Fibroblast of mammary gland (primary cell): ENCODE measurements around the gene RYR1.

Experiments used
- DNase-seq: peaks from one replicate; pipeline ENCODE4 v3.0.0-alpha.2; 2010; ENCODE audit warnings: low read depth
- H3K4me3 ChIP-seq: 2 replicates; pipeline ENCODE4 v1.5.1; 2011; ENCODE audit warnings: low read depth, mild to moderate bottlenecking, low read length, moderate library complexity; ENCODE audit not compliant: control insufficient read depth
- TF ChIP-seq, protein P1 (sequence below): conservative IDR thresholded peaks from 2 replicates; pipeline ENCODE4 v1.5.1; 2011; ENCODE audit warnings: low read depth, low read length, inconsistent platforms; ENCODE audit not compliant: control insufficient read depth, insufficient read depth

RYR1 gene

DNA sequence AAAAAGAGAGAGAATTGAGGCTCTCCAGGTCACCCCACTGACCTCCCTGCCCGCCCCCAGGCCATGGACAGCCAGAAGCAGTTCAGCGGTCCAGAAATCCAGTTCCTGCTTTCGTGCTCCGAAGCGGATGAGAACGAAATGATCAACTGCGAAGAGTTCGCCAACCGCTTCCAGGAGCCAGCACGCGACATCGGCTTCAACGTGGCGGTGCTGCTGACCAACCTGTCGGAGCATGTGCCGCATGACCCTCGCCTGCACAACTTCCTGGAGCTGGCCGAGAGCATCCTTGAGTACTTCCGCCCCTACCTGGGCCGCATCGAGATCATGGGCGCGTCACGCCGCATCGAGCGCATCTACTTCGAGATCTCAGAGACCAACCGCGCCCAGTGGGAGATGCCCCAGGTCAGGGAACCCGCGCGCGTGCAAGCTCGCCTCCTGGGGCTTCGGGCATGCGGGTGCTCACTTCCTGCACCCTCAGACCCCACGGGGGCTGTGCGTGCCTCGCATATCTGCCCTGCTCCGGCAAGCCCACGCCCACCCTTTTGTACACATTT is 127.6 kb downstream of the RYR1 start:
- TF ChIP-seq, protein P1, sequence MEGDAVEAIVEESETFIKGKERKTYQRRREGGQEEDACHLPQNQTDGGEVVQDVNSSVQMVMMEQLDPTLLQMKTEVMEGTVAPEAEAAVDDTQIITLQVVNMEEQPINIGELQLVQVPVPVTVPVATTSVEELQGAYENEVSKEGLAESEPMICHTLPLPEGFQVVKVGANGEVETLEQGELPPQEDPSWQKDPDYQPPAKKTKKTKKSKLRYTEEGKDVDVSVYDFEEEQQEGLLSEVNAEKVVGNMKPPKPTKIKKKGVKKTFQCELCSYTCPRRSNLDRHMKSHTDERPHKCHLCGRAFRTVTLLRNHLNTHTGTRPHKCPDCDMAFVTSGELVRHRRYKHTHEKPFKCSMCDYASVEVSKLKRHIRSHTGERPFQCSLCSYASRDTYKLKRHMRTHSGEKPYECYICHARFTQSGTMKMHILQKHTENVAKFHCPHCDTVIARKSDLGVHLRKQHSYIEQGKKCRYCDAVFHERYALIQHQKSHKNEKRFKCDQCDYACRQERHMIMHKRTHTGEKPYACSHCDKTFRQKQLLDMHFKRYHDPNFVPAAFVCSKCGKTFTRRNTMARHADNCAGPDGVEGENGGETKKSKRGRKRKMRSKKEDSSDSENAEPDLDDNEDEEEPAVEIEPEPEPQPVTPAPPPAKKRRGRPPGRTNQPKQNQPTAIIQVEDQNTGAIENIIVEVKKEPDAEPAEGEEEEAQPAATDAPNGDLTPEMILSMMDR = no peak
- no peak overlapping the region for H3K4me3 ChIP-seq
- no peak for DNase-seq

- no peak for DNase-seq
- no peak overlapping the region for H3K4me3 ChIP-seq
- TF ChIP-seq, protein P1 = no peak
These were observed 128.2 kb downstream of the RYR1 start for GRCh38 chr19:38561658-38562057.

DNA sequence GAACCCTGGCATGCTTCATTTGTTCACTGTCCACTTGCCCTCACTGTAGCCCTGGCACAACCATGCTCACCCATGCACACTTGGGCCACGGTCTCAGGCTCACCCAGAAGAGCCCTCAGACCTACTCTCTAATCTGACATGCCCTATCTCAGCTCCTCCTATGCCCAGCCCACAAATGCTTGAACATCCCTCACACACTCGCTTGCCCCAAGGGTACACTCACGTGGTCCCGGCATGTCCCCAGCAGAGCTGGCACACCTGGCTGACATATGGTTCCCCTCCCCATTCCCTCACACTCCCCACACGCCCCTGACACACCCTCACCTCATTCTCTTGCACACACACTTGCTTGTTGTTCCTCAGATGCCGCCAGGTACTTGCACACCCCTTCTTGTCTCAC is 128.6 kb downstream of the RYR1 start:
- no peak overlapping the region for H3K4me3 ChIP-seq
- TF ChIP-seq, protein P1 = no peak
- DNase-seq = no peak

DNA sequence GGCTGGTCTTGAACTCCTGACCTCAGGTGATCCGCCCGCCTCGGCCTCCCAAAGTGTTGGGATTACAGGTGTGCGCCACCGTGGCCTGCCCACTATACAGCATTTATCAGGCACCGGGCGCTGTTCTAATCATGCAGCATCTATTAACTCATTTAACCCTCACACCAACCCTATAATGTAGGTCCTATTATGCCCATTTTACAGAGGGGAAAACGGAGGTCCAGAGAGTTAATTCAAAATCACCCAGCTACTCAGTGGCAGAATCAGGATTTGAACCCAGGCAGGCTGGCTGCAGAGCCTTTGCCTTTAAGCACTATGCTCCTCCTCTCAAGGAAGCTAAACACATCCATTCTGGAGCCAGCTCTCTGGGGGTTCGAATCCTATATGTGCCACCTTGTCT is 130.0 kb downstream of the RYR1 start:
- no peak for DNase-seq
- H3K4me3 ChIP-seq = no peak overlapping the region
- TF ChIP-seq, protein P1 = no peak

GRCh38 chr19:38564981-38565690 is 131.6 kb downstream of the RYR1 start:
- no peak for DNase-seq
- TF ChIP-seq, protein P1 = no peak
- H3K4me3 ChIP-seq = no peak overlapping the region

DNA sequence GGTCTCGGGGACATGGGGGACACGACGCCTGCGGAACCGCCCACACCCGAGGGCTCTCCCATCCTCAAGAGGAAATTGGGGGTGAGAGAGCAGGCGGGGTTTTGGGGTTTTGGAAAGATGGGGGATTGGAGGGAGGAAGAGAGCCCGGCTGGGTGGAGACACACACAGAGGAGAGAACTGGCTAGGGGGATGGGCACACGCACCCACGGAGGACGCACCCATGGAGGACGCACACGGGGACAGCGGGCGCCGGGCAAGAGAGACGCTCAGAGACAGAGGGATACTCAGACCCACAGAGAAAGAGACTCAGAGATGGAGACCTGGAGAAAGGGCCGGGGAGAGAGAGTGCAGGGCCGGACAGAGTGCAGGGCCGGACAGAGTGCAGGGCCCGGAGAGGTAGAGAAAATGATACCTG is 132.2 kb downstream of the RYR1 start:
- TF ChIP-seq, protein P1 = no peak
- no peak for DNase-seq
- no peak overlapping the region for H3K4me3 ChIP-seq
